Hepatocyte (in vitro differentiated cells): ENCODE measurements around the gene MBNL1. TPM values are rescaled to one million over a fixed set of nuclear protein-coding genes. Genes with fewer than 3 reads are reported as not detected.

ENCODE experiments used
- DNase-seq: peaks from one replicate; pipeline ENCODE4 v3.0.0-alpha.2; 2016; ENCODE audit warnings: low spot score
- H2AFZ ChIP-seq: fragments of 200-600 bp; sonication (generic); 2 replicates; pipeline ENCODE4 v1.6.0; 2016; ENCODE audit warnings: antibody characterized with exemption, mild to moderate bottlenecking
- H3K27ac ChIP-seq: fragments of 200-600 bp; sonication (generic); 2 replicates; pipeline ENCODE4 v1.5.1; 2016; ENCODE audit warnings: mild to moderate bottlenecking
- H3K27me3 ChIP-seq: fragments of 200-600 bp; sonication (generic); 2 replicates; pipeline ENCODE4 v1.6.1; 2016
- H3K36me3 ChIP-seq: fragments of 200-600 bp; sonication (generic); replicated peaks from 2 replicates; pipeline ENCODE4 v1.5.1; 2016; ENCODE audit warnings: low read depth; ENCODE audit not compliant: insufficient read depth
- H3K4me1 ChIP-seq: fragments of 200-600 bp; sonication (generic); 2 replicates; pipeline ENCODE4 v1.5.1; 2016; ENCODE audit warnings: mild to moderate bottlenecking, moderate library complexity; ENCODE audit not compliant: insufficient read depth
- H3K4me2 ChIP-seq: fragments of 200-600 bp; sonication (generic); 2 replicates; pipeline ENCODE4 v1.6.0; 2016
- H3K4me3 ChIP-seq: fragments of 200-600 bp; sonication (generic); 2 replicates; pipeline ENCODE4 v1.5.1; 2016; ENCODE audit warnings: mild to moderate bottlenecking
- H3K79me2 ChIP-seq: fragments of 200-600 bp; sonication (generic); 2 replicates; pipeline ENCODE4 v1.6.0; 2017; ENCODE audit warnings: mild to moderate bottlenecking
- H3K9me2 ChIP-seq: fragments of 200-600 bp; sonication (generic); replicated peaks from 2 replicates; pipeline ENCODE4 v1.6.0; 2017; ENCODE audit warnings: mild to moderate bottlenecking; ENCODE audit not compliant: insufficient read depth
- H3K9me3 ChIP-seq: fragments of 200-600 bp; sonication (generic); 2 replicates; pipeline ENCODE4 v1.5.1; 2016; ENCODE audit warnings: low read depth, mild to moderate bottlenecking
- H4K20me1 ChIP-seq: fragments of 200-600 bp; sonication (generic); 2 replicates; pipeline ENCODE4 v1.6.0; 2016; ENCODE audit warnings: mild to moderate bottlenecking; ENCODE audit not compliant: insufficient read depth, poor library complexity, severe bottlenecking
- CTCF ChIP-seq: fragments of 200-600 bp; sonication (generic); IDR thresholded peaks from 2 replicates; pipeline ENCODE4 v1.5.1; 2016; ENCODE audit warnings: antibody characterized with exemption, mild to moderate bottlenecking; ENCODE audit not compliant: poor library complexity
- EZH2 ChIP-seq: fragments of 200-600 bp; sonication (generic); IDR thresholded peaks from 2 replicates; pipeline ENCODE4 v1.6.1; 2016; ENCODE audit warnings: antibody characterized with exemption, mild to moderate bottlenecking, borderline replicate concordance
- EZH2phosphoT487 ChIP-seq: fragments of 200-600 bp; sonication (generic); IDR thresholded peaks from one replicate; pipeline ENCODE4 v1.6.1; 2018; ENCODE audit warnings: antibody characterized with exemption, mild to moderate bottlenecking, low read depth, moderate library complexity; ENCODE audit not compliant: unreplicated experiment, severe bottlenecking
- WGBS: methylation state at CpG from one replicate; pipeline ENCODE4 v1.1.6; 2016; ENCODE audit warnings: low lambda C conversion rate; ENCODE audit errors: missing lambda C conversion rate; 5-methylcytosine and 5-hydroxymethylcytosine counted together
- polyA plus RNA-seq: library from polyadenylated mRNA; unstranded; fragments of >200 nt; fragmentation: Nextera tagmentation; extraction: Ambion mirVana; gene quantifications from 2 replicates; pipeline ENCODE4 v1.2.1, GENCODE V29; 2016
- total RNA-seq: library from RNA; depleted of rRNA; stranded (reverse); fragments of >200 nt; gene quantifications from 2 replicates; pipeline ENCODE4 v1.2.3, GENCODE V29; 2014

Gene MBNL1
- total and polyA plus RNA-seq, 2 experiments from 2014 or later: 20.5 to 104 TPM

- Histone ChIP-seq H4K20me1 (no peaks in the 10 kb centered on the region), H3K9me3 (no peaks in the 10 kb centered on the region), H2AFZ (no peak overlapping the region), H3K27me3 (no peaks in the 10 kb centered on the region), H3K79me2 (no peaks in the 10 kb centered on the region), H3K36me3 (no peaks in the 10 kb centered on the region), H3K9me2 (no peaks in the 10 kb centered on the region), H3K4me3 (no peak overlapping the region), H3K27ac (no peak overlapping the region), H3K4me2 (no peak overlapping the region), H3K4me1 (peaks cover 11% of the 10 kb centered on the region)
- no peak for DNase-seq
- no peak for TF ChIP-seq EZH2
- TF ChIP-seq CTCF: no peak
- no peak for TF ChIP-seq EZH2phosphoT487
- 94% methylated on average over 2 of the region's 2 CpGs for WGBS
Observed at GRCh38 chr3:152254041-152254440, 14.7 kb upstream of the MBNL1 start.

- no peaks in the 10 kb centered on the region for H3K79me2 ChIP-seq
- H4K20me1 ChIP-seq: no peaks in the 10 kb centered on the region
- no peaks in the 10 kb centered on the region for H3K9me2 ChIP-seq
- no peaks in the 10 kb centered on the region for H3K9me3 ChIP-seq
- H3K36me3 ChIP-seq: no peaks in the 10 kb centered on the region
- no peaks in the 10 kb centered on the region for H3K27me3 ChIP-seq
- WGBS: 100% methylated on average over 1 of the region's 1 CpG
- H3K4me2 ChIP-seq: no peak overlapping the region
- H3K27ac ChIP-seq: no peak overlapping the region
- H3K4me1 ChIP-seq: peaks cover 17% of the 10 kb centered on the region
- no peak for DNase-seq
- TF ChIP-seq CTCF (no peak), EZH2 (no peak), EZH2phosphoT487 (no peak)
- no peak overlapping the region for H3K4me3 ChIP-seq
- no peak overlapping the region for H2AFZ ChIP-seq
Observed at GRCh38 chr3:152255290-152255689, 13.4 kb upstream of the MBNL1 start.

GRCh38 chr3:152256851-152257562, 11.7 kb upstream of the MBNL1 start:
- 90% methylated on average over 5 of the region's 5 CpGs for WGBS
- peaks cover 17% of the 10 kb centered on the region for H3K4me1 ChIP-seq
- H3K9me2 ChIP-seq: no peaks in the 10 kb centered on the region

More at GRCh38 chr3:152256851-152257562, 11.7 kb upstream of the MBNL1 start:
- Histone ChIP-seq H3K27ac (no peak overlapping the region), H4K20me1 (no peaks in the 10 kb centered on the region), H3K4me3 (no peak overlapping the region), H3K36me3 (no peaks in the 10 kb centered on the region), H3K9me3 (no peaks in the 10 kb centered on the region), H3K4me2 (no peak overlapping the region), H3K79me2 (no peaks in the 10 kb centered on the region), H2AFZ (no peak overlapping the region), H3K27me3 (no peaks in the 10 kb centered on the region)
- no peak for DNase-seq
- no peak for TF ChIP-seq EZH2phosphoT487
- no peak for TF ChIP-seq CTCF
- TF ChIP-seq EZH2: no peak
